GM21576 (cell line): ENCODE measurements around the gene TRAM2.

Experiments
- ATAC-seq: cut with Tn5 transposase; IDR thresholded peaks from one replicate; pipeline ENCODE4 v1.9.1; 2021; ENCODE audit warnings: mild to moderate bottlenecking, moderate library complexity; ENCODE audit not compliant: unreplicated experiment

TRAM2 gene

GRCh38 chr6:52548353-52548713 lies 28.5 kb downstream of the TRAM2 start:
- no peak for ATAC-seq

GRCh38 chr6:52547647-52548352 lies 29.1 kb downstream of the TRAM2 start:
- no peak for ATAC-seq

- ATAC-seq = peak; percentile 81
Observed at GRCh38 chr6:52546678-52547077, 30.2 kb downstream of the TRAM2 start.

GRCh38 chr6:52546192-52546591 lies 30.7 kb downstream of the TRAM2 start:
- ATAC-seq = peak; percentile 35

- ATAC-seq = no peak
Observed at GRCh38 chr6:52545406-52546119, 31.3 kb downstream of the TRAM2 start.

- ATAC-seq = no peak
Observed at GRCh38 chr6:52544602-52545405, 32.1 kb downstream of the TRAM2 start.

GRCh38 chr6:52543729-52544601 lies 32.9 kb downstream of the TRAM2 start:
- ATAC-seq = no peak

- ATAC-seq = no peak
Observed at GRCh38 chr6:52543262-52543661, 33.6 kb downstream of the TRAM2 start.

GRCh38 chr6:52541135-52541534 lies 35.7 kb downstream of the TRAM2 start:
- ATAC-seq = no peak

GRCh38 chr6:52540286-52540902 lies 36.5 kb downstream of the TRAM2 start:
- ATAC-seq = no peak

GRCh38 chr6:52539607-52540006 lies 37.3 kb downstream of the TRAM2 start:
- ATAC-seq = no peak

GRCh38 chr6:52538901-52539354 lies 37.9 kb downstream of the TRAM2 start:
- ATAC-seq = no peak

- no peak for ATAC-seq
Observed at GRCh38 chr6:52538252-52538900, 38.5 kb downstream of the TRAM2 start.

GRCh38 chr6:52537001-52537753 lies 39.7 kb downstream of the TRAM2 start:
- peak; percentile 61 for ATAC-seq

- ATAC-seq = peak; percentile 43
Observed at GRCh38 chr6:52536424-52536916, 40.4 kb downstream of the TRAM2 start.

- ATAC-seq = peak; percentile 4
Observed at GRCh38 chr6:52535711-52536423, 41.0 kb downstream of the TRAM2 start.

- ATAC-seq = no peak
Observed at GRCh38 chr6:52534966-52535390, 41.9 kb downstream of the TRAM2 start.

GRCh38 chr6:52534363-52534762 lies 42.5 kb downstream of the TRAM2 start:
- no peak for ATAC-seq
